Esophagus muscularis mucosa (tissue), 4 donors: ENCODE data around the gene IGSF11. TPM values are rescaled to one million over a fixed set of nuclear protein-coding genes. Genes with fewer than 3 reads are reported as not detected.

ENCODE experiments used
- DNase-seq: peaks from one replicate; pipeline ENCODE4 v3.0.0-alpha.2; 2017; ENCODE audit errors: extremely low spot score
- H3K27ac ChIP-seq, 4 donors: fragments of 200-600 bp; sonication (generic); replicated peaks in 1 of 4; 1 replicate in 3 of 4; 2 replicates in 1 of 4; pipeline ENCODE4 v1.5.1; 2016 to 2019; ENCODE audit warnings: mild to moderate bottlenecking in 1 of 4
- H3K27me3 ChIP-seq, 4 donors: fragments of 200-600 bp; sonication (generic); one replicate each; pipeline versions ENCODE4 v1.5.1 to v1.6.0; 2016 to 2019
- H3K36me3 ChIP-seq, 4 donors: fragments of 200-600 bp; sonication (generic); one replicate each; pipeline ENCODE4 v1.5.1; 2016 to 2019
- H3K4me1 ChIP-seq, 4 donors: fragments of 200-600 bp; sonication (generic); one replicate each; pipeline ENCODE4 v1.5.1; 2016 to 2019
- H3K4me3 ChIP-seq, 4 donors: fragments of 200-600 bp; sonication (generic); 1 replicate in 2 of 4; 2 replicates in 2 of 4; pipeline ENCODE4 v1.5.1; 2016 to 2019; ENCODE audit warnings: mild to moderate bottlenecking in 4 of 4, moderate library complexity in 1 of 4
- H3K9me3 ChIP-seq, 4 donors: fragments of 200-600 bp; sonication (generic); 1 replicate in 3 of 4; 2 replicates in 1 of 4; pipeline ENCODE4 v1.5.1; 2016 to 2019
- EP300 ChIP-seq: sonication (generic); formaldehyde crosslinking; IDR thresholded peaks from one replicate; pipeline ENCODE4 v1.6.1; 2017; ENCODE audit warnings: antibody characterized with exemption
- POLR2A ChIP-seq: fragments of 450-650 bp; IDR thresholded peaks from one replicate; pipeline ENCODE4 v1.6.1; 2017; ENCODE audit warnings: antibody characterized with exemption, moderate library complexity, mild to moderate bottlenecking, low read depth
- POLR2AphosphoS5 ChIP-seq, 2 donors: sonication (generic); formaldehyde crosslinking; IDR thresholded peaks; one replicate each; pipeline ENCODE4 v1.6.1; 2017; ENCODE audit warnings: antibody characterized with exemption in 2 of 2
- WGBS: methylation state at CpG from one replicate; pipeline ENCODE4 v1.1.5; 2018; 5-methylcytosine and 5-hydroxymethylcytosine counted together
- intact Hi-C: fragments of 100-400 bp; cut with DNase I; formaldehyde crosslinking; loops from one replicate; pipeline ENCODE4 v1.15.1; 2023
- total RNA-seq, 4 donors: library from RNA; depleted of rRNA; stranded (reverse); fragments of >200 nt; gene quantifications; one replicate each; pipeline versions ENCODE4 v1.1.0 to v1.2.1, GENCODE V29; 2016
- TF ChIP-seq, protein P1 (sequence below), 3 experiments: fragments of 200-600 bp in 2 of 3; fragments of 450-650 bp in 1 of 3; sonication (generic) in 2 of 3; IDR thresholded peaks; one replicate each; pipeline ENCODE4 v1.5.1; 2017 to 2019; ENCODE audit warnings: antibody characterized with exemption in 3 of 3, mild to moderate bottlenecking in 2 of 3, moderate library complexity in 1 of 3

The IGSF11 gene
- total RNA-seq, 4 donors from 2014 or later, result 7.0 to 13.7 (median 8.2) TPM

DNA sequence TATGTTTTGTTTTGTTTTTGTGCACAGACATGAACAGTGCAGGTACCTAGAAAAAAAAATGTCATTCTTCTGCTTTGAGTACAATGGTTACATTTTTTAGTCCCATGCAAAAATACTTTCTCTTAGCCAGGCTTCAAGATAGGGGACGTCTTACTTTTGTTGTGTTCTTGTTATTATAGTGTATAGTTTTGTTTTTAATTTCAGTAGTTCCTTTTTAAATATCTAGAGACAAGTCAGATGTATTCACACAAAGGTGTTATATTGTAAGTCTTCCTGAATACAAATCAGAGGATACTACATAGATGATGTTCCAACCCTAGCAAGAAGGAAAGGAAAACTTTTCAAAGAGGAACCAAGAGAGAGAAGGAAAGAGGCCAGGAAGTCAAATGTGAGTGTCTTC lies 28.8 kb upstream of the IGSF11 start:
- 61% methylated on average over 1 of the region's 1 CpG for WGBS
- DNase-seq, result no peak
- Histone ChIP-seq H3K27me3 (no peaks in the 10 kb centered on the region), H3K9me3 (no peaks in the 10 kb centered on the region), H3K4me3 (no peak overlapping the region), H3K36me3 (no peaks in the 10 kb centered on the region), H3K27ac (no peak overlapping the region), H3K4me1 (no peaks in the 10 kb centered on the region)
- intact Hi-C loops, result no loop called here
- TF ChIP-seq EP300 (no peak), POLR2A (no peak), POLR2AphosphoS5 (IDR thresholded peaks at IDR 0.05) (no peak)
- TF ChIP-seq, protein P1, sequence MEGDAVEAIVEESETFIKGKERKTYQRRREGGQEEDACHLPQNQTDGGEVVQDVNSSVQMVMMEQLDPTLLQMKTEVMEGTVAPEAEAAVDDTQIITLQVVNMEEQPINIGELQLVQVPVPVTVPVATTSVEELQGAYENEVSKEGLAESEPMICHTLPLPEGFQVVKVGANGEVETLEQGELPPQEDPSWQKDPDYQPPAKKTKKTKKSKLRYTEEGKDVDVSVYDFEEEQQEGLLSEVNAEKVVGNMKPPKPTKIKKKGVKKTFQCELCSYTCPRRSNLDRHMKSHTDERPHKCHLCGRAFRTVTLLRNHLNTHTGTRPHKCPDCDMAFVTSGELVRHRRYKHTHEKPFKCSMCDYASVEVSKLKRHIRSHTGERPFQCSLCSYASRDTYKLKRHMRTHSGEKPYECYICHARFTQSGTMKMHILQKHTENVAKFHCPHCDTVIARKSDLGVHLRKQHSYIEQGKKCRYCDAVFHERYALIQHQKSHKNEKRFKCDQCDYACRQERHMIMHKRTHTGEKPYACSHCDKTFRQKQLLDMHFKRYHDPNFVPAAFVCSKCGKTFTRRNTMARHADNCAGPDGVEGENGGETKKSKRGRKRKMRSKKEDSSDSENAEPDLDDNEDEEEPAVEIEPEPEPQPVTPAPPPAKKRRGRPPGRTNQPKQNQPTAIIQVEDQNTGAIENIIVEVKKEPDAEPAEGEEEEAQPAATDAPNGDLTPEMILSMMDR (IDR thresholded peaks at IDR 0.05), result no peak

- Histone ChIP-seq H3K27ac (no peak overlapping the region), H3K9me3 (no peaks in the 10 kb centered on the region), H3K4me1 (no peaks in the 10 kb centered on the region), H3K4me3 (no peak overlapping the region), H3K27me3 (no peaks in the 10 kb centered on the region), H3K36me3 (no peaks in the 10 kb centered on the region)
- no peak for DNase-seq
- no peak for TF ChIP-seq EP300
- TF ChIP-seq POLR2A, result no peak
- no peak for TF ChIP-seq POLR2AphosphoS5 (IDR thresholded peaks at IDR 0.05)
- TF ChIP-seq, protein P1 (IDR thresholded peaks at IDR 0.05), result no peak
- intact Hi-C loops, result no loop called here
- 87% methylated on average over 2 of the region's 2 CpGs for WGBS
These were observed 28.2 kb upstream of the IGSF11 start for GRCh38 chr3:119062892-119063291.

- intact Hi-C loops, result no loop called here
- no peaks in the 10 kb centered on the region for H3K36me3 ChIP-seq
- no peak for DNase-seq
- no peaks in the 10 kb centered on the region for H3K4me1 ChIP-seq
- WGBS, result 85% methylated on average over 2 of the region's 2 CpGs
- no peak overlapping the region for H3K4me3 ChIP-seq
- H3K27me3 ChIP-seq, result peaks cover 0 to 4% (median 0%) of the 10 kb centered on the region in 4 donors
- H3K27ac ChIP-seq, result no peak overlapping the region
- peaks cover 0 to 8% (median 2%) of the 10 kb centered on the region in 4 donors for H3K9me3 ChIP-seq
- TF ChIP-seq, protein P1 (IDR thresholded peaks at IDR 0.05), result no peak
- TF ChIP-seq EP300 (no peak), POLR2A (no peak), POLR2AphosphoS5 (IDR thresholded peaks at IDR 0.05) (no peak)
These were observed 9.9 kb upstream of the IGSF11 start for GRCh38 chr3:119044593-119044992.

DNA sequence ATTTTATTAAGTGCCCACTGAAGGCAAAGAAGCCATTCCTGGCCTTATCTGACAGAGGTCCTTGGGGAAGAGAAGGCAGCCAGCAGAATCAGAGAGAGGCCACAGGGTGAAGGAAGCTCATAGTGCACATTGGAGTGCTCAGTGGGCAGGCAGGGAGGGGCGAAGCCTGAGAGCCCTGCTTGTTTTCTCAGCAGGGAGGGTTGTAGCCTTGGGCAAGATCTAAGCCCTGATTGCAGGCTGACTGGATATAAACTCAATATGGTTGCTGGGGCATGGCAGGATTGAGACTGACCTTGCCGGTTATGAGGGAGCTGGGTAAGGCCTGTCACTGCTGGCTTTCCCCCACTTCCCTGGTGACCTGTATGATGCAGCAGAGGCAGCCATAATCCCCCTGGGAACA lies 7.5 kb upstream of the IGSF11 start:
- Histone ChIP-seq H3K36me3 (no peaks in the 10 kb centered on the region), H3K9me3 (peaks cover 0 to 8% (median 2%) of the 10 kb centered on the region in 4 donors), H3K4me1 (no peaks in the 10 kb centered on the region), H3K4me3 (no peak overlapping the region), H3K27ac (no peak overlapping the region), H3K27me3 (peaks cover 0 to 11% (median 0%) of the 10 kb centered on the region in 4 donors)
- intact Hi-C loops, result no loop called here
- TF ChIP-seq EP300, result no peak
- TF ChIP-seq POLR2A, result no peak
- TF ChIP-seq POLR2AphosphoS5 (IDR thresholded peaks at IDR 0.05), result no peak
- TF ChIP-seq, protein P1 (IDR thresholded peaks at IDR 0.05), result no peak
- WGBS, result 83% methylated on average over 2 of the region's 2 CpGs
- no peak for DNase-seq

GRCh38 chr3:119035014-119035346 lies 334 bp upstream of the IGSF11 start:
- H3K36me3 ChIP-seq, result no peaks in the 10 kb centered on the region
- H3K27me3 ChIP-seq, result peaks cover 0 to 32% (median 0%) of the 10 kb centered on the region in 4 donors
- intact Hi-C loops, result loop anchor here (1.0 to 10.0 kb wide), 3 partner anchors 62 to 151 kb away; no protein-coding TSS in a partner anchor
- TF ChIP-seq EP300 (no peak), POLR2A (no peak), POLR2AphosphoS5 (IDR thresholded peaks at IDR 0.05) (no peak)
- TF ChIP-seq, protein P1 (IDR thresholded peaks at IDR 0.05), result no peak
- H3K9me3 ChIP-seq, result peaks cover 0 to 1% (median under 1%) of the 10 kb centered on the region in 4 donors
- DNase-seq, result no peak
- peaks cover 7 to 14% (median 12%) of the 10 kb centered on the region in 4 donors for H3K4me1 ChIP-seq
- WGBS, result 5% methylated on average over 8 of the region's 18 CpGs
- peak overlapping the region in 3 of 4 donors; percentile 68 to 78 (median 70) for H3K27ac ChIP-seq
- H3K4me3 ChIP-seq, result peak overlapping the region; percentile 65 to 86 (median 68)
